Stimulated activated naive CD8-positive, alpha-beta T cell treated with anti-CD3 and anti-CD28 coated beads, Interleukin-15, Interleukin-2, amounts not matched to agents 100 U/mL and 50 U/mL, for 24 hours (primary cell): ENCODE data around the gene PVRIG.
"Not testable (repeated sequence)": the region's sequence is repeated elsewhere in the genome, so short reads cannot be mapped to it uniquely, and the experiment has no call there.

Source experiments
- ATAC-seq: fragments of 150-1000 bp; cut with Tn5 transposase; one replicate; pipeline ENCODE4 v1.10.0; 2021
- DNase-seq: peaks from one replicate; pipeline ENCODE4 v3.0.0; 2021

The PVRIG gene

DNA sequence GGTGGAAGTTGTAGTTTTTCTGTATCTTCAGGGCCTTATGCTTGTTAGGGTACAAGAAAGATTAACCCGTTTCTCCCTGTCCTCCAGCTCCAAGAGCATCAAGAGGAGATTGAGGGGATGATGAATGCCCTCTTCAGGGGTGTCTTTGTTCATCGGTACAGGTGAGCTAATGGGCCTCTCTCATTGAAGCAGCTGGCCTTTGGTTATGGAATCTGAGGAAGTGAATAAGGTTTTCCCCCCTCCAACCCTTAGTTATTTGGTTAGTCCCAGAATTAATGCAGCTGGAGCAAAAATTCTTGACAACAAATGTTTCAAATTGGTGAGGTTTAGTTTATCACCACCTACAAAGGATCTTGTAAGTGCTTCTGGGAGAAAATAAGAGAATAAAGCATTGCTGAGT, 24.5 kb upstream of the PVRIG start:
- ATAC-seq (no peak), DNase-seq (no peak)

DNA sequence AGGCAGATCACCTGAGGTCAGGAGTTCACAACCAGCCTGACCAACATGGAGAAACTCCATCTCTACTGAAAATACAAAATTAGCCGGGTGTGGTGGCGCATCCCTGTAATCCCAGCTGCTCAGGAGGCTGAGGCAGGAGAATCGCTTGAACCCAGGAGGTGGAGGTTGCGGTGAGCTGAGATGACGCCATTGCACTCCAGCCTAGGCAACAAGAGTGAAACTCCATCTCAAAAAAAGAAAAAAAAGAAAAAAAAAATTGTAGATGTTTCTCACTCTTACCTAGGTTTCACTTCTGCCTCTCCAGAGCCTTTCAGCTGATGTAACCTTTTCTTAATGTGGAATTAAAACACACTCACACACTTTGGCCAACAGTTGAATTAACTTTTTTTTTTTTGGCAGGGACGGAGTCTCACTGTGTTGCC, 23.8 kb upstream of the PVRIG start:
- not testable (repeated sequence) for ATAC-seq, DNase-seq

DNA sequence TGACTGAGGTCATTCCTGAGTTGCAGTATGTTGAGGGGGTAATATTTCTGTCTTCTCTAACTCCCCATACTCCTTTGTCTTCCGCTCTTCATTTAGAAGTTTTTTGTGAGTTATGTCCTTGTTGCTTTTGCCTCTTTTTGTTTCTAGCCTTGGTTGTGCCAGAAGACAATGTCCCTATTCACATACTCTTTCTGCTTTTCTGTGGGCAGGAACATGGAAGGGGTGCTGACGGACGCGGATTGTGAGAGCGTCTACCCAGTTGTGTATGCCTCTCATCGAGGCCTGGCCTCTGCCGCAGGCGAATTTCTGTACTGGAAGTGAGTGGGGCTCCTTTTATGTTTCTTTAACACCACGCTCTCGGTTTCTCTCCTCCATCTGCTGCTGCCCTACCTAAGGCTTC, 21.5 kb upstream of the PVRIG start:
- no peak for DNase-seq
- no peak for ATAC-seq

DNA sequence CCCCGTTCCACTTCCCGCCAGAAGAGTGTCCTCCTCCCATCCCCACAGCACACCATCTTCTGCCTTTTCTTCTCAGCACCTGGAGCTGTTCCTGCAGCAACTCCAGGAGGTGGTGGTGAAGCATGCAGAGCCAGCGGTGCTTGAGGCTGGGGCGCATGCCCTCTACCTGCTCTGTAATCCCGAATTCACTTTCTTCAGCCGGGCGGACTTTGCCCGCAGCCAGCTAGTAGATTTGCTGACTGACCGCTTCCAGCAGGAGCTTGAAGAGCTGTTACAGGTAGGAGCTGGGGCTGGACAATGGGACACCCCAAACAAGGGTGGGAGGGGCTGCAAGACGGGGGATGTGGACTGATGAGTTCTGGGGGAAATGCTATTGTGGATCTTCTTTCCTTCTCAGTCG, 19.1 kb upstream of the PVRIG start:
- ATAC-seq, result no peak
- no peak for DNase-seq

DNA sequence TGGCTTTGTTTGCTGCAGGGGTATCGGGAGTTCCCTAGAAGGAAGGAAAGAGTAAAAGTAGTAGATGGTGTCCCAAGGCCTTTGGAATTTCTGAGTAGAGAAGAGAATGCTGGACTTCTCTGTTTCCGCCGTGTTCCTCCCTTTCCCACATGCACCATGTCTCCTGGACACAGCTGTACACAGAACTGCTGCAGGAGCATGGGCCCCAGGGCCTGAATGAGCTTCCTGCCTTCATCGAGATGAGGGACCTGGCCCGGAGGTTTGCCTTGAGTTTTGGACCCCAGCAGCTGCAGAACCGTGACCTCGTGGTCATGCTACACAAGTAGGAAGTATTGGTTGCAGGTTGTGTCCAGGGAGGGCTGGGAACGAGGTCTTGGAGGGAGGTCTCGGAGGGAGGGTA, 15.3 kb upstream of the PVRIG start:
- ATAC-seq, result no peak
- DNase-seq, result no peak

DNA sequence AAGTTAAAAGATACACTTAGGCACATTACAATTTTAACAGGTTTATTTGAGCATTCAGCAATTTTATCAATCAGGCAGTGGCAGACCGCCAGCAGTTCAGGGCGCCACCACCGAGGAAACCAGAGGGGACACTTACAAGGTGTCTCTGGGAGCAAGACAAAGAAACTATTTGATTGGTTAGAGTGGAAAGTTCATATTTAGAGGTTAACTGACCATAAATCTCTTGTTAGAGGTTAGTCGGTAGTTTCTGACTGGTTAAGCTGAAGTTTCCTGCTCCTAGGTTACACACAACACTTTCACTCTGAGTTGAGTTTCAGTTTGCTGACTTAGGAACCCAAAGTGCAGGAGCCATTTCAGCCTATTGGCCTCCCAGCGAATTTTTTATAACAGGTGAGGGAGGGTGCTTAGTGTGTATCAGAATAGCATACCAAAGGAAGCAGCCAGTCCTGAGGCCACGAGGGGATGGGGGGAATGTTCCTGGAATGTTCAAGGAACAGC, 10.8 kb upstream of the PVRIG start:
- peak; percentile 66 for DNase-seq
- ATAC-seq, result peak; percentile 86

DNA sequence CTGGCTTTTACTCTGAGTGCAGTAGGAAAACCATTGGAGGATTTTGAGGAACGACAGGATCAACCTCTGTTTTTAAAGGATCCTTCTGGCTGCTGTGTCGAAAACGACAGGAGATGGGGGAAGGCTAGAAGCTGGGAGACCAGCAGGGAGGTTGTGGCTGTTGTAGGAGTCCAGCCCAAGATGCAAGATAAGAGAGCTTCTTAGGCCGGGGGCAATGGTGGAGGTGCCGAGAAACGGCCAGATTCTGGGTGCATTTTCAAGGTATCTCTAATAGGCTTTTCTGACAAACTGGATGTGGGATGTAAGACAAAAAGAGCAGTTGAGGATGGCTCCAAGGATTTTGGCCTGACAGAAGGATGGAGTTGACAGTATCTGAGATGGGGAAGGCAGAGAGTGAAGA, 10.3 kb upstream of the PVRIG start:
- ATAC-seq (no peak), DNase-seq (no peak)

DNA sequence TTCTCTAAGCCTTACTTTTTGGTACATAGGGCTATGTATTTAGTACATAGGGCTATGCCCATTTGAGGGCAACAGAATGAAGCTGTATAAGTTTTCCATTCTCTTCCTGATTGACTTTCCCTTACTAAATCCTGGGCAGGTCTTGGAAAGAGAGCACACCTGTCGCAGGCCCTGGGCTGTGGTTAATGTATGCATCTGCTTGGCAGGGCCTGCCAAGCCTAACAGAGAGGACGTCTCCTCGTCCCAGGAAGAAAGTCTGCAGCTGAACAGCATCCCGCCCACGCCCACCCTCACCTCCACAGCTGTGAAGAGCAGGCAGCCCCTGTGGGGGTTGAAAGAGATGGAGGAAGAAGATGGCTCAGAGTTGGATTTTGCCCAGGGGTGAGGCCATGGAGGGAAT, 8.9 kb upstream of the PVRIG start:
- DNase-seq, result no peak
- ATAC-seq, result no peak

DNA sequence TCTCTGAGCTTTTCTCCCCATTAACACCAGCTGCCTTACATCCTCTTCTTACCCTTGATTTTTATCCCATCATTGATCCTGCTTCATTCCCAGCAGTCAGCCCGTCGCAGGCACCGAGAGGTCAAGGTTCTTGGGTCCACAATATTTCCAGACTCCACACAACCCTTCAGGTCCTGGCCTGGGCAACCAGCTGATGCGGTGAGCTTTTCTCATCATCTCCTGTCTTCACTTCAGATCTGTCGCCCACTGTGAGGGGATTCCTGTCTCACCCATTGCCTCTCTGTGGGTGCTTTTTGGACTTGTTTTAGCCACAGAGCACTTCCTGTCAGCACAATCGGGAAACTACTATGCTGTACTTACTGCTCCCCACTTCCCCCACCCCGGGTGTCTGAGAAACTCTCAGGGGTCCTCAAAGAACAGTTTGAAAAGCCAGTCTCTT, 8.4 kb upstream of the PVRIG start:
- peak; percentile 68 for DNase-seq
- peak; percentile 72 for ATAC-seq

DNA sequence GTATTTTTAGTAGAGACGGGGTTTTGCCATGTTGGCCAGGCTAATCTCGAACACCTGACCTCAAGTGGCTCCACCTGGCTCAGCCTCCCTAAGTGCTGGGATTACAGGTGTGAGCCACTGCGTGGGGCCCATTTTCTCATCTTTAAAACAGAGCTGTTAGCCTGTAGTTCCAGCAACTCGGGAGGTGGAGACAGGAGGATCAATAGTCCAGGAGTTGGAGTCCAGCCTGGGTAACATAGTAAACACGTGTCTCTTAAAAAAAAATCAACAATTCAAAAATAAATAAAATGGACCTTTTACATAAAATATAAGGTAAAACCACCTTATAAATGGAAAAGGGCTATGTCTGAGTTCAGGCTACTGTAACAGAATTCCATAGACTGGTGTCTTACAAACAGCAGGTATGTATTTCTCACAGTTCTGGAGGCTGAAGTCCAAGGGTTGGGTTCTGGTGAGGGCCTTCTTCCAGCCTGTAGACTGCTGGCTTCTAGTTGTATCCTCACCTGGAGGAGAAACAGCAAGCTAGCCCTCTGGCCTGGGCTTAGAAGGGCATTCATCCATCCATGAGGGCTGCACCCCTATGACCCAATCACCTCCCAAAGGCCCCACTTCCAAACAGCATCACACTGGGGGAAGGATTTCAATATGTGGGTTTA, 7.0 kb upstream of the PVRIG start:
- ATAC-seq (no peak), DNase-seq (no peak)

DNA sequence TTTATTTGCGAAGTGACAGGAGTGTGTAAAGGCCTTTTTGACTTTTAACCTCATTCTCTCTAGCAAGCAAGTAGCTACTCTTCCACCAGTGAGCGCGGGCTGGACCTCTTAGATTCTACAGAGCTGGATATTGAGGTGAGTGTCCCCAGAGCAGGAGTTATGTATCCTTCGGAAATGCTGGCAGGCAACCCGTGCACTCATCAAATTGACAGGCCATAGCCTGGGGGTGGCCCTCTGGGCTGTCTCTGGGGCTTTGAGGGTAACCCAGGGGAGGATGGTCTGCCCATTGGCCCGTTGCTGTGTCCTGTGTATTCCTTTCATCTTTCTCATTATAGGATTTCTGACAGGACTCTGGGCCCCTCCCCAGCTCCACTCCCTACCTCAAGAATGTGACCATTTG, 6.1 kb upstream of the PVRIG start:
- DNase-seq (no peak), ATAC-seq (no peak)

DNA sequence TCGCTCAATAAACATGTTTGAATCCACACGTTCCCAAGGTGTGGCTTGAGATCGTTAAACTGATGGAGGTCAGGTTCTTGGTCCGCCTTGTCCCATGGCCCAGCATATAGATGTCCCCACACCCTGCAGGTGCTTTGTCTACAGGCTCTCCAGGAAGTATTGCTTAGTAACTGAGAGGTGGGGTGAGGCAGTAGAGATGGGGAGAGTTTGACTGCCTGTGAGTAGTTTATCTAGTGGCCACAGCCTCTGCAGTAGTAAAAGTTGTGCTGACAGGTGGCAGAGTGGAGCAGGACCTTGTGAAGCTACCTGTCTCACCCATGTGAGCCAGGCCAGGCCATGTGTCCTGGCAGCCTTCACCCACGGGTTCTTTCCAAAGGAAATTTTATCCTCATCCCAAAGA, 5.4 kb upstream of the PVRIG start:
- not testable (repeated sequence) for ATAC-seq, DNase-seq

DNA sequence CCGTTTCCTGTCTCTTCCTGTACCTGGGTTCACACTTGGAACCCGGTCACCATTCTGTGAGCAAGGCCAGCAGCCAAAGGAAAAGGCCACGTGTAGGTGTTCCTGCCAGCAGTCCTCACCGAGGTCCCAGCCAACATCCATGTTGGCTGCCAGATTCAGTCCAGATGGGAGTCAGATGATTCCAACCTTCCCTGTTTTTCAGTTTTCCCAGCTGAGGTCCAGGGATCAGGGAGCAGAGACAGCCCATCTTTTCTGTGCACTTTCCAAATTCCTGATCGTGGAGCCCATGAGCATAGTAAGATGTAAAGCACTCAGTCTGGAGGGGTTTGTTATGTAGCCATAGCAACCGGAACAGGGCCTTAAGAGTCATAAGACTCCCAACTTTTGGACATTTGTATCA, 3.9 kb upstream of the PVRIG start:
- ATAC-seq (no peak), DNase-seq (no peak)

DNA sequence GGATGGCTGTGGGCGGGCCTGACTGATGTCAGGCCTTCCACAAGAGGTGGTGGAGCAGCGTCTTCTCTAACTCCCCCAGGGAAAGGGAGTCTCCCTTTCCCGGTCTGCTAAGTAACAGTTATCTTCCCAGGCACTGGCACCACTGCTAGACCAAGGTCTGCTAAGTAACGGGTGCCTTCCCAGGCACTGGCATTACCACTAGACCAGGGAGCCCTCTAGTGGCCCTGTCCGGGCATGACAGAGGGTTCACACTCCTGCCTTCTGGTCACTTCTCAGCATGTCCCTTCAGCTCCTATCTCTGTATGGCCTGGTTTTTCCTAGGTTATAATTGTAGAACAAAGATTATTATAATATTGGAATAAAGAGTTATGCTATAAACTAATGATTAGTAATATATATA, 1.8 kb upstream of the PVRIG start:
- ATAC-seq (peak; percentile 1), DNase-seq (peak; percentile 94)

DNA sequence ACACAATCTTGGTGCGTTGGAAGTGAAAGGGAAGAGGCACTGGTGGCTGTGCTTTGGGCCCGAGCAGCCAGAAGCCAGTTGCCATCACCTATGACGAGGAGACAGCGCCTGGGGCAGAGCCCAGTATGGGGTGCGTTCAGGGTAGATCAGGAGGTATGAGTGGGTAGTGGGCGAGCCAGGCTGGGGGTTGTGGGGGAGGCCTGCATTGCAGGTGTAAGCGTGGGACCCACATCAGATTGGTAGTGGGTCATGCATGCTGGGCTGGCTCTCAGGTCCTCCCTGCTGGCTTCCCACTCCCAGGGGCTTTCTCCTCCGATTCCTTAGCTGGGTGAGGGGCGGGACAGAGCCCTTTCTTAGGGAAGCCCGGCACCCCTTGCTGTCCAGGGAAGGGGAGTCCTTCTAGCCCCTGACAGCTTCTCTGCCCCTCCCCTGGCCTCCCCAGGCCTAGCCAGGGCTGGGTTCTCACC, 445 bp upstream of the PVRIG start:
- DNase-seq, result peak; percentile 42
- ATAC-seq, result no peak

DNA sequence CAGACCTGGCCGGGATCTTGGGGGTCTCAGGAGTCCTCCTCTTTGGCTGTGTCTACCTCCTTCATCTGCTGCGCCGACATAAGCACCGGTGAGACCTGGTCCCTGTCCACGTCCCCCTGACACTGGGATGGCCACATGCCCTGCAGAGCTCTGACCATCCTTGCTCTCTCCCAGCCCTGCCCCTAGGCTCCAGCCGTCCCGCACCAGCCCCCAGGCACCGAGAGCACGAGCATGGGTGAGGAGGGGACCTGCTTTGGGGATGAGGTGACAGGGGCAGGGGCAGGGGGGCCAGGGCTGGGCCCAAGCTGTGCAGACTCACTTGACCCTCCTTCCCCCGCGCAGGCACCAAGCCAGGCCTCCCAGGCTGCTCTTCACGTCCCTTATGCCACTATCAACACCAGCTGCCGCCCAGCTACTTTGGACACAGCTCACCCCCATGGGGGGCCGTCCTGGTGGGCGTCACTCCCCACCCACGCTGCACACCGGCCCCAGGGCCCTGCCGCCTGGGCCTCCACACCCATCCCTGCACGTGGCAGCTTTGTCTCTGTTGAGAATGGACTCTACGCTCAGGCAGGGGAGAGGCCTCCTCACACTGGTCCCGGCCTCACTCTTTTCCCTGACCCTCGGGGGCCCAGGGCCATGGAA, 959 bp downstream of the PVRIG start:
- no peak for DNase-seq
- peak; percentile 11 for ATAC-seq

DNA sequence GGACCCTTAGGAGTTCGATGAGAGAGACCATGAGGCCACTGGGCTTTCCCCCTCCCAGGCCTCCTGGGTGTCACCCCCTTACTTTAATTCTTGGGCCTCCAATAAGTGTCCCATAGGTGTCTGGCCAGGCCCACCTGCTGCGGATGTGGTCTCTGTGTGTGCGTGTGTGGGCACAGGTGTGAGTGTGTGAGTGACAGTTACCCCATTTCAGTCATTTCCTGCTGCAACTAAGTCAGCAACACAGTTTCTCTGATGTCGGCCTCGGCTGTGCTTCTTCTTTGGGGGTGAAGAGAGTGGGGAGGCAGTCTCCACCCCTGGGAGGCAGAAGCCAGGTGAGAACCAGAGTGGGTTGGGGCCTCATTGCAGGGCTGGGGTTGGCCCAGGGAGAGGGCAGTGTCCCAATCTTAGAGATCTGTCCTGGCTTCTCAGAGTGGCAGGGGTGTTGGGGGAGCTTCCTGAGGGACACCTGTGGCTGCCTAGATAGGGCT, 1.5 kb downstream of the PVRIG start:
- ATAC-seq (peak; percentile 64), DNase-seq (peak; percentile 80)

DNA sequence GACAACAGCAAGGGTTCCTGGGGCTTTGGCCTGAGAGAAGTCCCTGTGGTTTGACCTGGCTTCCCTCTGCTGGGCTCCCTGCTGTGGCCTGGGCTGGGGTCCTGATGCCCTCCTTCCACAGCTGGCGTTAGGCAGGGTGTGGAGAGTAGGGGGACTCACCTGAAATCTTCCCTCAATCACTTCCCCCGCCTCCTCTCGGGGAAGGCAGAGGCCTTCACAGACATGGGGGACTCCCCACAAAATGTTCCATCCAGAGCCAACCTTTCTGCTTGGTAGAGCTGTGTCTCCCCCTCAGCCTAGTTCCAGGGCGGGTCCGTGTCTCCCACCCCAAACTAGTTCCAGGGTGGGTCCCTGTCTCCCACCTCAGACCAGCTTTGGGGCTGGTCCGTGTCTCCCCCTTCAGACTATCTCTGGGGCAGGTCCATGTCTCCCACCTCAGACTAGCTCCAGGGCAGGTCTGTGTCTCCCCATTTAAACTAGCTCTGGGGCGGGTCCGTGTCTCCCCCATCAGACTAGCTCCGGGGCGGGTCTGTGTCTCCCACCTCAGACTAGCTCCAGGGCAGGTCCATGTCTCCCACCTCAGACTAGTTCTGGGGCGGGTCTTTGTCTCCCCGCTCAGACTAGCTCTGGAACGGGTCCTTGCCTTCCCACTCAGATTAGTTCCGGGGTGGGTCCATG, 2.2 kb downstream of the PVRIG start:
- ATAC-seq (no peak), DNase-seq (peak; percentile 59)

DNA sequence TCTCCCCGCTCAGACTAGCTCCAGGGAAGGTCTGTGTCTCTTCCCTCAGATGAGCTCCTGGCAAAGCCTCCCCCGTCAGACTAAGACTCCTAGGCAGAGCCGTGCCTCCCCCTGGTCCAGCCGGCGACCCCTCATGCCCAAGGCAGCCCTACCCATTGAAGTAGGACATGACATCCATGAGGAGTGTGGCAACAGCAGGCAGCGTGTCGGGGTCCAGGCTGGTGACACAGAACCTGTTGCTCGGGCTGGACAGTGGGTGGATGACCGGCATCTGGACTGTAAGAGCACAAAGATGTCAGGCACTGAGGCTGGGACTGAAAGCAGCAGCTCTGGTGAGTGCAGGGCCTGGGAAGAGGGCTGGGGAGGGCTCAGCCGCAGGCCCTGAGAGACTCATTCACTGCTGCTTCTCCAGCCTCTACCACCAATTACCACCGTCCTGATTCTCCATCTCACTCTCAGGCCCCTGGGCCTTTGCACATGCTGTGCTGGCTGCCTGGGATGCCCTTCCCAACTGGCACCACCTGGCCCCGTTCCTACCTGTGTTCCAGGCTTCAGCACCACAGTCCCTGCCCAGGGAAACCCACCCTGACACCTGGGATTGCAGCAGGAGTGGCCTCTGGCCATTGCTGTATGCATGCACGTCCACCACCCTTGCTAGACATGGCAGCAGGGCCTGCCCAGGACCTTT, 2.8 kb downstream of the PVRIG start:
- DNase-seq (no peak), ATAC-seq (no peak)

DNA sequence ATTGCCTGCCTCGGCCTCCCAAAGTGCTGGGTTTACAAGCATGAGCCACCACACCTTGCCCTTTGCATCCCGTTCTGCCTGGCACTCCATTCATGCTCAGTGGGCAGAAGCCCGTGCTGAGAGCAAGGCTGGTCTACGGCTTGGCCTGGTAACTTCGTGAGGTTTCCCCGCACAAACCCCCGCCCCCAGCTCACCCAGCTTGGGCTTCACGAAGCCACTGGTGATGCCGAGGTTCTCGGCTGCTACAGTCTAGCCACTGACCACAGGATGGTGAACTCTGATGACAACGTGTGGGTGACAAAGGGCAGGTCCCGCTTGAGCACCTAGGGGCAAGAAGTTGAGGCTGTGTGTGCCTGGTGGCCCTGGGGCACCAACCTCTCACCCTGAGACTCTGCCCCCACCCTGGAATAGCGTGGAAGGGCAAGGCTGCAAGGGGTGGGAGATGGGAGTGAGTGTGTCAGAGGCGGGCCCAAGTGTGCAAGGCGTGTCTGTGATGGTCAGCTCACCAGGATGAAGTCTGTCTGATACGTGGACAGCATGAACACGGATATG, 3.7 kb downstream of the PVRIG start:
- ATAC-seq, result not testable (repeated sequence)
- peak; percentile 39 for DNase-seq

DNA sequence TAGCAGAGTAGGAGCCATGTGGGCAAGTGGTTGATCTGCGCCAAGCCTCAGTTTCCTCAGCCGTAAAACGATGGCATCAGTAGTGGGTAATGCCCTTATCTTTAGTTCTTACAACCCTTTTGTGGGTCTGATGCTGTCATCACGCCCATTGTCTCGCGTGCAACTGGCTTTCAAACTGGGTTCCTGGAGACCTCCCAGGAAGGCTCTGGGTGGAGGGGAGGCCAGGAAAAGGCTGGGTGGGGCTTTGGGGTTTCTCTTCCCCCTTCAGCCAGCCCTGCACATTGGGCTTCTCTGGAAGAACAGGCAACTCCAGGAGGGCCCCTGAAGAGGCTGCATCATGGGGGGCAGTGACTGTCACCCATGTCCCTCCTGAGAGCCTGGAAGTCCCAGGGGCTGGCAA, 5.1 kb downstream of the PVRIG start:
- not testable (repeated sequence) for ATAC-seq, DNase-seq

DNA sequence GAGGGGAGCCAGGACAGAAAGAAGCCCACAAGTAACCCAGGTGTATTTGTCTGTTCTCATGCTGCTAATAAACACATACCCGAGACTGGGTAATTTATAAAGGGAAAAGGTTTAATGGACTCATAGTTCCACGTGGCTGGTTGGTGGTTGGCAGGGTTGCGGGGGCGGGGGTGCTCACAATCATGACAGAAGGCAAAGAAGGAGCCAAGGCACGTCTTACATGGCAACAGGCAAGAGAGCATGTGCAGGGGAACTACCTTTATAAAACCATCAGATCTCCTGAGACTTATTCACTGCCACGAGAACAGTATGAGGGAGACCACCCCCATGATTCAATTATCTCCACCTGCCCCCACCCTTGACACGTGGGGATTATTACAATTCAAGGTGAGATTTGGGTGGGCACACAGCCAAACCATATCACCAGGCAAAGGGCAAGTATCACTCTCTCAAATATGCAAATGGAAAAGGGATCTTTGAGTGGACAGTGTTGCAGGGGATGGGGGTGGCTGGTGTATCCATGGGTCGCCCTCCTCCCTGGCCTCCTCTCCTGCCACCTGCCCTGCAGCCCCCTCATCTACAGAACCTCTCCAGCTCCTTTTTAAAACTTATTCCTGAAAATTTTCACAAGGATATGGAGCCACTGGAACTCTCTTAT, 15.0 kb downstream of the PVRIG start:
- DNase-seq, result peak; percentile 73
- peak; percentile 38 for ATAC-seq
